ENCODE measurements around the gene CEACAM4. TPM values are rescaled to one million over a fixed set of nuclear protein-coding genes. Genes with fewer than 3 reads are reported as not detected.

CEACAM4 gene
- total RNA-seq, 2 experiments from 2014 or later = not detected

- no peak overlapping the region for H3K27ac Mint-ChIP-seq
- DNase-seq (no peak), ATAC-seq (ENCODE audit: low read depth) (no peak)
- H3K36me3 Mint-ChIP-seq = no peaks in the 10 kb centered on the region
- H3K4me3 Mint-ChIP-seq = no peak overlapping the region
- POLR2A ChIA-PET = no interaction called here
- H3K27me3 Mint-ChIP-seq = peaks cover 13% of the 10 kb centered on the region
- H3K9me3 Mint-ChIP-seq = peaks cover 3% of the 10 kb centered on the region
- no peaks in the 10 kb centered on the region for H3K4me1 Mint-ChIP-seq
Measured at GRCh38 chr19:41626278-41626677, 596 bp downstream of the CEACAM4 start.

- Mint-ChIP-seq H3K27me3 (peaks cover 11% of the 10 kb centered on the region), H3K4me1 (no peaks in the 10 kb centered on the region), H3K4me3 (no peak overlapping the region), H3K27ac (no peak overlapping the region), H3K9me3 (no peaks in the 10 kb centered on the region), H3K36me3 (no peaks in the 10 kb centered on the region)
- ATAC-seq (ENCODE audit: low read depth) = no peak
- POLR2A ChIA-PET = no interaction called here
- DNase-seq = no peak
Measured at GRCh38 chr19:41624937-41625336, 1.9 kb downstream of the CEACAM4 start.

- ATAC-seq (ENCODE audit: low read depth) = no peak
- no peaks in the 10 kb centered on the region for H3K36me3 Mint-ChIP-seq
- peaks cover 11% of the 10 kb centered on the region for H3K27me3 Mint-ChIP-seq
- H3K9me3 Mint-ChIP-seq = no peaks in the 10 kb centered on the region
- POLR2A ChIA-PET = no interaction called here
- H3K4me1 Mint-ChIP-seq = no peaks in the 10 kb centered on the region
- no peak for DNase-seq
- no peak overlapping the region for H3K27ac Mint-ChIP-seq
- H3K4me3 Mint-ChIP-seq = no peak overlapping the region
Measured at GRCh38 chr19:41624515-41624914, 2.4 kb downstream of the CEACAM4 start.

GRCh38 chr19:41623360-41623759, 3.5 kb downstream of the CEACAM4 start:
- Mint-ChIP-seq H3K36me3 (no peaks in the 10 kb centered on the region), H3K4me3 (no peak overlapping the region), H3K27me3 (peaks cover 8% of the 10 kb centered on the region), H3K4me1 (no peaks in the 10 kb centered on the region), H3K9me3 (no peaks in the 10 kb centered on the region), H3K27ac (no peak overlapping the region)
- no peak for DNase-seq
- POLR2A ChIA-PET = no interaction called here
- ATAC-seq (ENCODE audit: low read depth) = no peak

- H3K27me3 Mint-ChIP-seq = peaks cover 6% of the 10 kb centered on the region
- peaks cover 3% of the 10 kb centered on the region for H3K4me1 Mint-ChIP-seq
Measured at GRCh38 chr19:41621654-41622053, 5.2 kb downstream of the CEACAM4 start.

GRCh38 chr19:41621226-41621625, 5.6 kb downstream of the CEACAM4 start:
- ATAC-seq (ENCODE audit: low read depth) (no peak), DNase-seq (no peak)
- POLR2A ChIA-PET = no interaction called here
- Mint-ChIP-seq H3K36me3 (no peaks in the 10 kb centered on the region), H3K27me3 (peaks cover 4% of the 10 kb centered on the region), H3K9me3 (no peaks in the 10 kb centered on the region), H3K27ac (no peak overlapping the region), H3K4me1 (peaks cover 3% of the 10 kb centered on the region), H3K4me3 (no peak overlapping the region)

More at GRCh38 chr19:41621654-41622053, 5.2 kb downstream of the CEACAM4 start:
- no peaks in the 10 kb centered on the region for H3K9me3 Mint-ChIP-seq
- H3K27ac Mint-ChIP-seq = no peak overlapping the region
- POLR2A ChIA-PET = no interaction called here
- no peaks in the 10 kb centered on the region for H3K36me3 Mint-ChIP-seq
- no peak overlapping the region for H3K4me3 Mint-ChIP-seq
- DNase-seq (no peak), ATAC-seq (ENCODE audit: low read depth) (no peak)

- Mint-ChIP-seq H3K27me3 (peaks cover 4% of the 10 kb centered on the region), H3K4me3 (no peak overlapping the region), H3K27ac (no peak overlapping the region), H3K4me1 (peaks cover 3% of the 10 kb centered on the region), H3K36me3 (no peaks in the 10 kb centered on the region), H3K9me3 (no peaks in the 10 kb centered on the region)
- DNase-seq (no peak), ATAC-seq (ENCODE audit: low read depth) (no peak)
- POLR2A ChIA-PET = no interaction called here
Measured at GRCh38 chr19:41620171-41620570, 6.7 kb downstream of the CEACAM4 start.

GRCh38 chr19:41619018-41619556, 7.8 kb downstream of the CEACAM4 start:
- DNase-seq (no peak), ATAC-seq (ENCODE audit: low read depth) (no peak)
- POLR2A ChIA-PET = no interaction called here
- Mint-ChIP-seq H3K4me3 (no peak overlapping the region), H3K27me3 (peaks cover 4% of the 10 kb centered on the region), H3K27ac (no peak overlapping the region), H3K36me3 (no peaks in the 10 kb centered on the region), H3K9me3 (no peaks in the 10 kb centered on the region), H3K4me1 (peaks cover 3% of the 10 kb centered on the region)

GRCh38 chr19:41617941-41618730, 8.7 kb downstream of the CEACAM4 start:
- DNase-seq (no peak), ATAC-seq (ENCODE audit: low read depth) (no peak)
- POLR2A ChIA-PET = no interaction called here
- Mint-ChIP-seq H3K36me3 (no peaks in the 10 kb centered on the region), H3K4me1 (peaks cover 3% of the 10 kb centered on the region), H3K27me3 (peaks cover 4% of the 10 kb centered on the region), H3K27ac (no peak overlapping the region), H3K4me3 (no peak overlapping the region), H3K9me3 (no peaks in the 10 kb centered on the region)

- Mint-ChIP-seq H3K9me3 (no peaks in the 10 kb centered on the region), H3K27ac (no peak overlapping the region), H3K27me3 (no peaks in the 10 kb centered on the region), H3K4me3 (no peak overlapping the region), H3K4me1 (peaks cover 3% of the 10 kb centered on the region), H3K36me3 (no peaks in the 10 kb centered on the region)
- ATAC-seq (ENCODE audit: low read depth) (no peak), DNase-seq (no peak)
- POLR2A ChIA-PET = no interaction called here
Measured at GRCh38 chr19:41616792-41617621, 9.9 kb downstream of the CEACAM4 start.

GRCh38 chr19:41615207-41615606, 11.7 kb downstream of the CEACAM4 start:
- Mint-ChIP-seq H3K27ac (no peak overlapping the region), H3K9me3 (no peaks in the 10 kb centered on the region), H3K4me1 (peaks cover 3% of the 10 kb centered on the region), H3K4me3 (no peak overlapping the region), H3K27me3 (peaks cover 11% of the 10 kb centered on the region), H3K36me3 (no peaks in the 10 kb centered on the region)
- DNase-seq (no peak), ATAC-seq (ENCODE audit: low read depth) (no peak)
- POLR2A ChIA-PET = no interaction called here

GRCh38 chr19:41612483-41612882, 14.4 kb downstream of the CEACAM4 start:
- Mint-ChIP-seq H3K4me3 (no peak overlapping the region), H3K27ac (no peak overlapping the region), H3K36me3 (no peaks in the 10 kb centered on the region), H3K4me1 (peaks cover 3% of the 10 kb centered on the region), H3K9me3 (no peaks in the 10 kb centered on the region), H3K27me3 (peaks cover 25% of the 10 kb centered on the region)
- ATAC-seq (ENCODE audit: low read depth) (no peak), DNase-seq (no peak)
- POLR2A ChIA-PET = no interaction called here

- Mint-ChIP-seq H3K27ac (no peak overlapping the region), H3K27me3 (peaks cover 26% of the 10 kb centered on the region), H3K4me3 (no peak overlapping the region), H3K9me3 (no peaks in the 10 kb centered on the region), H3K36me3 (no peaks in the 10 kb centered on the region), H3K4me1 (no peaks in the 10 kb centered on the region)
- no peak for ATAC-seq (ENCODE audit: low read depth)
- DNase-seq = no peak
- POLR2A ChIA-PET = no interaction called here
Measured at GRCh38 chr19:41610789-41611188, 16.1 kb downstream of the CEACAM4 start.

GRCh38 chr19:41607668-41608067, 19.2 kb downstream of the CEACAM4 start:
- H3K4me1 Mint-ChIP-seq = no peaks in the 10 kb centered on the region
- no peaks in the 10 kb centered on the region for H3K9me3 Mint-ChIP-seq
- POLR2A ChIA-PET = no interaction called here
- no peak overlapping the region for H3K4me3 Mint-ChIP-seq
- no peak overlapping the region for H3K27ac Mint-ChIP-seq
- ATAC-seq (ENCODE audit: low read depth) (no peak), DNase-seq (no peak)
- H3K27me3 Mint-ChIP-seq = peaks cover 40% of the 10 kb centered on the region
- no peaks in the 10 kb centered on the region for H3K36me3 Mint-ChIP-seq

Data from activated naive CD8-positive, alpha-beta T cell treated with anti-CD3 and anti-CD28 coated beads, Interleukin-2, amount 10 ng/mL, durations not matched to agents 7 days and 5 days (primary cell).